Measurements from ENCODE around the gene DNAJA4. TPM values are rescaled to one million over a fixed set of nuclear protein-coding genes. Genes with fewer than 3 reads are reported as not detected.

The DNAJA4 gene
- total RNA-seq: 38.9 and 39.7 TPM in 2 replicates

DNA sequence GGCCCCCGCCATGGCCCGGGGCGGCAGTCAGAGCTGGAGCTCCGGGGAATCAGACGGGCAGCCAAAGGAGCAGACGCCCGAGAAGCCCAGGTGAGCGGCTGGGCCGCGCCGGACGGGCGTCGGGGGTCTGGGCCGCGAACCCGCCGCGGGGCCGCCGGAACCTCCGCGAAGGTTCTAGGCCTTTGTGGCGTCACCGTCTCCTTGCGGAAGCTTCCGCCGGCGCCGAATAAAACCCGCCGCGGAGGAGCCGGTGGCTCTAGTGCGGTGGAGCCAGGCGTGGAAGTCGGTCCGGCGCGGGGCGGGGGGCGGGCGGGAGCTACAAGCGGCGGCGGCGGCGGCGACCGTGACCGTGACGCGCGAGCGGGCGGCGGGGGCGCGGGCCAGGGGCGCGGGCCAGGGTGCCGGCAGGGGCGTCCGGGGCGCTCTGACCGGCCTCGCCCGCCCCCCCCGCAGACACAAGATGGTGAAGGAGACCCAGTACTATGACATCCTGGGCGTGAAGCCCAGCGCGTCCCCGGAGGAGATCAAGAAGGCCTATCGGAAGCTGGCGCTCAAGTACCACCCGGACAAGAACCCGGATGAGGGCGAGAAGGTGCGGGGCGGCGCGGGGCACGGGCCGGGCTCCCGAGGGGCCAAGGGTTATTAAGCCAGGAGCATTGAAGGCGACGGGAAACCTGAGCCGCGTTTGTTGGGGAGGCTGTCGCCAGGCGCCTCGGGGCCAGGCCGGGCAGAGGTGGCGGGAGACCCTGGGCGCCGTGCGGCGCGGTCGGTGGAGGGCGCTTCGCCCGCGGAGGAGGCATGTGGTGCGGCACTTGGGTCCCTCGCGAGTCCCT, at the start of gene DNAJA4:
DNAJA4 (plus strand) TSS at position 259 of the 833 bp plus-strand sequence; CDS start at position 461, 202 bp downstream.
- intact Hi-C loops (cut with micrococcal nuclease): loop anchor here (1.0 kb wide), 2 partner anchors 35 to 174 kb away; partner anchors contain the start of genes IREB2 and SKIC8

DNA sequence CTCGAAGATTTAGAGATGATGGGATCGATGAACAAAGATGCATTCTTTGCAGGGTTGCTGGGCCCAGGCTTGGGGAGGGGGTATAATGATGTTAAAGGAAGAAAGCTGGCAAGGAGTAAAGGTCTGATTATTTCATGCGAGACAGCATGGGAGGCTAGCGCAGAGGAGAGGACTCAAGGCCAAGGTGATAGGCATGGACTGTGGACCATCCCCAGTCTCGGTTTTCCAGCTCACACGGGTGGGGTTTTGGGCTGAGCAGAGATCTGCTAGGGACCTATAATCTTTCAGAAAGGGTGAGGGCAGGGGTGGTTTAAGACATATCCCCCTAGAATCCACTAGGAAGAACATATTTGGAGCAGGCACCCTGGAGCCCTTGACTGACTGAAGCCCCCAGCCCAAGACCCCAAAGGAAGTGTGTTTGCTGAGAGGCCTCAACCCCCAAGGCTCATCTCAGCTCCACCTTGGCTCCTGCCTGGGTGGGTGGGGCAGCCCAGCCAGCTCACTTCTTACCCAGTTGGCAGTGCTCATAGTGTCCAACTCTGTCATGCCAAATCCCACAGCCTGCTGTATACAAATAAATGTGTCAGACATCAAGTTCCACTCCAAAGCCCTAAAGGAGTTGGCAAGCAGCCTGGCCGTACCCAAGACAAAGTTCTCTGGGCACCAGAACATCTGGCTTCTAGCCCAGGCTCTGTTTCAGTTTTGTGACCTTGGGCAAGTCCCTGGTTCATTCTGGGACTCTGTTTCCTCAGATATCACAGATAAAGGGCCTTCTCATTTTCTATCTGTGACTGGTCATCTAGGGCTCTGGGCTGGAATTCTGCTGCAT, 47.9 kb upstream of the DNAJA4 start:
- intact Hi-C loops (cut with micrococcal nuclease): no loop called here

DNA sequence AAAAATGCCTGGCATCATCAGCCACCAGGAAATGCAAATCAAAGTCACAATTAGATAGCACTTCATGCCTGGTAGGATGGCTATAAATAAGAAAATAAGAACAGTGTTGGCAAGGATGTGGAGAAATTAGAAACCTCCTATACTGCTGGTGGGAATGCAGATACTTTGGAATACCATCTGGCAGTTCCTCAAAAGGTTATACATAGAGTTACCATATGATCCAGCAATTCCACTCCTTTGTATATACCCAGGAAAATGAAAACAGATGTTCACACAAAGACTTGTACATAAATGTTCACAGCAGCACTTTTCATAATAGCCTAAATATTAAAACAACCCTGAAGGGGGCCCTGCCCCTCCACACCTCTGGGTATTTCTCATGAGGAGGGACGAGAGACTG, 43.6 kb upstream of the DNAJA4 start:
- intact Hi-C loops (cut with micrococcal nuclease): no loop called here

DNA sequence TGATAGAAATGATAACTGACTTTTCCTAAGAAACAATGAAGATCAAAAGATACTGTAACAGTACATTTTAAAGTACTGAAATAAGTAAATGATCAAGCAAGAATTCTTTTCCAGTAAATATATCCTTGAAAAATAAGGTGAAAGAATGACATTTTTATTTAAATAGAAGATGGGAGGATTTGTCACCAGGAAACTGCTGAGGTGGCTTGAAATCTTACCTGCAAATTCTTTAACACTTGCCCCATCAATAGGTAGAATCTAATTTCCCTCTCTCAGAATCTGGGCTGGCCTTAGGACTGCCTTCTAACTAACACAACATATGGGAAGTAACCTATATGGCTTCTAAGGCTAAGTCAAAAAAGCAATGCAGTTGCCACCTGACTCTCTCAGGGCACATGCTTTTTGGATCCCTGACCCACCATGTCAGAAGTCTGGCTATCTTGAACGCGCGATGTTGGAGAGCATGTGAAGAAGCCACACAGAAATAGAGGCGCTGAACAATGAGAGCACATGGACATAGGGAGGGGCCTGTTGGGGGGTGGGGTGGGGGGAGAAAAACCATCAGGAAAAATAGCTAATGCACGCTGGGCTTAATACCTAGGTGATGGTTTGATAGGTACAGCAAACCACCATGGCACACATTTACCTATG, 41.5 kb upstream of the DNAJA4 start:
- intact Hi-C loops (cut with micrococcal nuclease): no loop called here

DNA sequence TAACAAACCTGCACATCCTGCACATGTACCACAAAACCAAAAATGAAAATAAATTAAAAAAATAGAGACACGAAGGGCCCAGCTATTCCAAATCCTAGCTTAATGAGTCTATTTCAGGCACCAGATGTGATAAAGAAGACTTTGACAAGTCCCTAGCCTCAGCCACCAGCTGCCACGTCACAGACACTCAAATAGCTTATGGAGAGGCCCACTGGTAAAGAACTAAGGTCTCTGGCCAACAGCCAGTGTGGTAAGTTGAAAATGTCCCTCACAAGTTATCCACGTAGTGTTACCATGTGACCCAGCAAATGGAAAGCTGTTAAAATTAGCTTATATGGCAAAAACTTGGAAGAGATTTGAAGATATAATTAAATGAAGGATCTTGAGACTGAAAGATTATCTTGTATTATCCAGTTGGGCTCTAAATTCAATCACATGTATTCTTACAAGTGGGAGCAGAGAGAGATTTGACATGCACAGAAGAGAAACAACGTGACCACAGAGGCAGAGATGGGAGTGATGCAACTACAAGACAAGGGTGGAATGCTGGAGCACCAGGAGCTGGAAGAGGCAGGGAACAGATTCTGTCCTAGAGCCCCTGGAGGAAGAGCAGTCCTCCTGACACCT, 40.9 kb upstream of the DNAJA4 start:
- intact Hi-C loops (cut with micrococcal nuclease): no loop called here

DNA sequence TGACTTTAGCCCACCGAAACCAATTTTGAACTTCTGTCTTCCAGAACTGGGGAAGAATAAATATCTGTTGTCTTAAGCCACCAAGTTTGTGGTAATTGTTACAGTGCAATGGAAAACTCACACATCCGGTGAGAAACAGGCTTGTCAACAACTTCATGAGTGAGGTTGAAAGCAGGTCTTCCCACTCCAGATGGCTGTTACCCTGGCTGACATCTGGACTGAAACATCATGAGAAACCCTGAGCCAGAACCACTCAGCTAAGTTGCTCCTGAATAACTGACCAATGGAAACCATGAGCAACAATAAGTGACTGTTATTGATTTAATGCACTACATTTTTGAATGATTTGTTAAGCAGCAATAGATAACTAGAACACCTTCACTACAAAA, 40.3 kb upstream of the DNAJA4 start:
- intact Hi-C loops (cut with micrococcal nuclease): no loop called here

DNA sequence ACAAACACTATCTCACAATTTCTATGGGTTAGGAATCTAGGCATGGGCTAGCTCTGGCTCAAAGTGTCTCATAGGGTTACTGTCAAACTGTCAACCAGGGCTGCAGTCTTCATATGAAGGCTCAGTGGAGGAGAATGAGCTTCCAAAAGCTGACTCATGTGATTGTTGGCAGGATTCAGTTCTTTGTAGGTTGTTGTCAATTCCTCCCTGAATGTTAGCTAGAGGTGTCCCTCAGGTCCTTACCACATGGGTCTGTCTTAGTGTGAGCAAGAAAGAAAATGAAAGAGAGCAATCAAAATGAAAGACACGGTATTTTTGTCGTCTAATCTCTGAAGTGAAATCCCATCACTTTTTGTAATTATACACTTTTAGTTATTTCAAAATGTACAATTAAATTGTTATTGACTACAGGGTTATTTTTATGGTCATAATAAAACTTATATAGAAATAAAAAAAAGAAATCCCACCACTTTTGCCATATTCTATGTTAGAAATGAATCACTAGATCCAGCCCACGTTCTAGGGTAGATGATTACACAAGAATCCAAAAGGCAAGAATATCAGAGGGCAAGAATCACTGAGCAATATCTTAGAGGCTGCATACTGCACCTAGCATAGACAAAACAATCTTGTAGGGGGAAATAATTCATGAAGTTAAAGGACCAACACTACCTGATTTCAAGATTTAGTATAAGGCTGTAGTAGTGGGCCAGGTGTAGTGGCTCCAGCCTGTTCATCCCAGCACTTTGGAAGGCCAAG, 38.4 kb upstream of the DNAJA4 start:
- intact Hi-C loops (cut with micrococcal nuclease): no loop called here

DNA sequence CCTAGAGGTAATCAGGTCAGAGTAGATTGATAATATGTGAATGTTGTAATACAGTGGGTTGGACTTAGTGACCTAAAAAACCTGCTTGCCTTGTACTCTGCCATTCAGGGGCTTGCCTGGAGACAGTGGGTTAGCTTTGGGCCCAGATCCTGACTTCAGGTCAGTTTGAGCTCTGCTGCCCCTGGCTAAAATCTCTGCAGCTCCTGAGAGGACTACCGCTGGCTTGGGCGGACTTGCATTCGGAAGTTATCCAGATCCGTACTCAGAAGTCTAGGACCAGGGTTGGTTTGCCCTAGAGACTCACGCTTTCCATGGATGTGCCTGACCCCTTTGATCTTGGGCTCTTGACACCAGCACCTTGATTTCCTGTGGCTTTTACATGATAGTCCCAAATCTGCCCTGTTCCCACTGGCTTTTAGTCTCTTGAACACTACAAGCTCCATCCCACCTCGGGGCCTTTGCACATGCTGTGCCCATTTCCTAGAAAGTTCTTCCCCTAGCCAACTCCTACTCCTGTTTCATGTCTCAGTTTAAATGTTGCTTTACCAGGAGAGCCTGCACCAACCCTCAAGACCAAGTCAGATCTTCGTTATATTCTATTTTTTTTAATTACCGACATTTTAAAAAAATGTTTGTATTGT, 35.9 kb upstream of the DNAJA4 start:
- intact Hi-C loops (cut with micrococcal nuclease): no loop called here

DNA sequence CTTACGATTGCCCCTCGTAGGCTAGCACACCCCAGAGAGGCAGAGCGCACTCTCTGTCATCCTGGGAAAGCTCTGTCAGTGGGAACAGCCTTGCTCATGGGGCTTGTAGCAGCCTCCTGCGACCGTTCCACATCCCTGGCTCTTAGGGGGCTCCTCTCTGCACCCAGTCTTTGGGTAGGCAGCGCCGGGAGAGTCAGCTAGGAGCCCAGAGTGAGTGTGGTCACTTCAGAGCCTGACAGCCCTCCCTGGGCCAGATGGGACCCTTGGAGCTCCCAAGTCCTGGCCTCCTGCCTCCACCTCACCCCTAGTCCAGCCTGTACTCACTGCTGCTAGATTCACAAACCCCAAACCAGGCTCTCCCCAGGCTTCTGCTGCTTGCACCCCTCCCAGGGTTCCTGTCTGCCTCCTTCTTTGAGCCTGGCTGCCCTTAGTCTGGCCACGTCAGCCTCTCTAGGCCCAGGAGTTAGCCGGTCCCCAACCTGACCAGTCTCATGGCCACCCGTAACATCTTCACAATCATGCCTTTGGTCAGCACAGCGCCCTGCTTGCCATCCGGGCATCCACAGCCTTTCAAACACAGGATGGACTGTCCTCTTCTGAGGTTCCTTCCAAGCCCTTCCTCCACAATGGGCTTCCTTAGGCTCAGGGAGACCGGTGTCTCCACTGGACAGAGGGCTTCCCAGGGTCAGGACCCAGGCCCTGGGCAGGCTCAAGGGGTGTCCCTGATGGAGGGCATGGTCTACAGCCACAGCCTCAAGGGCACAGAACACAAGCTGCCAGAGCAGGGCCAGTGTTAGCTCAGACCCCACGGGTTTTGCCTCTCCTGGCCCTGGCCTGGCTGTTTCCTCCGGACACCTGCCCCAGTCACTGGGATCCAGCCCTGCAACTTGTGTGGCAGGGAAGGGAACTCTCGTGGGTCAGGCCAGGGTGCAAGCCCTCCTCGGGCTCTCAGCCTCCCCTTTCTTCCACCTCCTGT, 34.6 kb upstream of the DNAJA4 start:
- intact Hi-C loops (cut with micrococcal nuclease): no loop called here

DNA sequence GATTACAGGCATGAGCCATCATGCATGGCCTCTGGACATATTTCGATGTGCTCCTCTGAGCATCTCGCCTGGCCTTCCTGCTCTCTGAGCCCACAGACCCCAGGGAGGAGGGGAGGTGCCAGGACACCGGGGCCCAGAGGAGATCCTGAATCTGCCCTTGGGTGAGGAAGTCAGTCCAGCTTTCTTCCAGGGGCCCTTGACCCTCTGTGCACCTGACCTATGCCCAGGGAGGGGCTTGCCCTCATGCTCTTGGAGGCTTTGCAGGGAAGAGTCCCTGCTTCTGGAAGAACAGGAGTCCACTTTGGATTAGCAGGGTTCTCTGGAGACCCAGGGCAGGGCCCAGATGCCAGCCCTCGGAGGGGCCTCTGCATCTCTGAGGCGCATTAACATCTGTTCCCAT, 31.4 kb upstream of the DNAJA4 start:
- intact Hi-C loops (cut with micrococcal nuclease): no loop called here

DNA sequence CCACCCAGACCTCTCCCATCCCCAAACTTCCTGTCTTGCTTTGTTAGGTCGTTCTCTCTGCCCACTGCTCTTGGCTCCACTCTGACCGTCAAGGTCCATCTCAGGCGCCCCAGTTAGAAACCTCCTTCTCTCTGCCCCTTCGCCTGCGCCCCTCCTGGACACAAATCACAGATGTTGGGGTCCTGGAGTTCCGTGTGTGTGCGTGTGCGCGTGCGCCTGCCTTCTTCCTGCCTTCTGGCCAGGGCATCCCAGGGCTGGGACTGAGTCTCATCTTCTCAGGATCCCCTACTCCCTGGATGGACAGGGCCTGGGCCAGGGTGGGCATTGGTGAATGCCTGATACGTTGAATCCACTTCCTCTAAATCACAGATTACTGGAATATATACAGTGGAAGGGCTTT, 30.9 kb upstream of the DNAJA4 start:
- intact Hi-C loops (cut with micrococcal nuclease): no loop called here

DNA sequence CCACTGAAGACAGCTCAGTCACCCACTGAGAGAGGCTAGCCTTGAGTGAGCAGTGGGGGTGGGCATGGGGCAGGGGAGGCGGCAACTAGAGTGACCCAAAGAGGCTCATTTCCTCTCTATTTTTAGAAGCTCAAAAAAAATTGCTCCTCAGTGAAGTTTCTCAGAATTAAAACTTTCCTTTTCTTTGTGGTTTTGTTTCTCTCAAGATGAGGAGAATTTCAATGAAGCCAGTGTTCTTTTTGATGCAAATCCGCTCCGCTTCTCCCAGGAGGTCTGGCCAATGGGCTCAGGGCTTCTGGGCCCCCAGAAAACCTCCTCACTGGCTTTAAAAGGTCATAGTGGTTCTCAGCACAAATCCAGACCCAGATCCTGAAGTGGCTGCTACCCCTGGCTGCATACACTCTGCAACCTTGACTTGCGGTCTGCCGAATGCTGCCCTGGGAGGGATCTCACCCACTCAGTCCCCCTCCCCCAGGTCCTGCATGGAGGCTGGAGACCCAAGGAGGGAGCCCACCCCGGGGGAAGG, 29.8 kb upstream of the DNAJA4 start, which contains the start of gene ACSBG1:
ACSBG1 (minus strand) TSS at position 51 of the 526 bp plus-strand sequence. CDS start 64 bp downstream, outside the sequence.
- intact Hi-C loops (cut with micrococcal nuclease): no loop called here

DNA sequence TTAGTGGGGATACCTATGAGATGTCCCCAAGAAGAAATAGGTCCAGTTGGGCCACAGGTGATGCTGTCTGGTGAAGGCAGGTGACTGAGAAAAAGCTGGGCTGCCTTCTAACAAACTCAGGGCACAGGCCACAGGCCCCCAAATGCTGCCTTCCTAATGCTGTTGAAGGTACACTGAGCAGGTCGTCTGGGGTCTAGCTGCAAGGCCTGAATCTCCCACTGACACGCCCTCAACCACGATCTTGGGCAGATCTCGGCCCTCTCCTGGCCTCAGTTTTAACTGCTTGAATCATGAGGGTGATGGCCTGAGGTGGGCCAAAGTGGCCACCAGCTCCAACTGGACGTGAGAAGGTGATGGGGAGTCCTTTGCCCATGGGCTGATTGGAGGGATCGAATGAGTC, 27.9 kb upstream of the DNAJA4 start:
- intact Hi-C loops (cut with micrococcal nuclease): no loop called here

DNA sequence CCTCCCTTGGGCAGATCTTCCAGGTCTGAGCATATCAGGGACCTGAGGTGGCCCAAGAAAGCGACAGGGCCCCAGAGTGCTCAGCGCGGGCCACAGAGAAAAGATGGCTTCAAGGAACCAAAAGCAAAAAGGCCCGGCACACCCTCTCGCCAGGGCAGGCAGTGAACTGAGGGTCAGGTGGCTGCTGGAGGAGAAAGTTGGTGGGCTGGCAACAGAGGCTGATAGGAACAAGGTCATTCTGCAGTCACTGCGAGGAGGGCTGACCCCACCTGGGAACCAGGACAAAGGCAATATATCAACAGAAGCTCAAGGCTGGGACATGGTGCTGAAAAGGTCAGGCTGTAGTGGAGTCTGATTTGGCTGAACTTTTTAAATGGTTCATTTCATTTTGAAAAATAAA, 27.2 kb upstream of the DNAJA4 start:
- intact Hi-C loops (cut with micrococcal nuclease): no loop called here

DNA sequence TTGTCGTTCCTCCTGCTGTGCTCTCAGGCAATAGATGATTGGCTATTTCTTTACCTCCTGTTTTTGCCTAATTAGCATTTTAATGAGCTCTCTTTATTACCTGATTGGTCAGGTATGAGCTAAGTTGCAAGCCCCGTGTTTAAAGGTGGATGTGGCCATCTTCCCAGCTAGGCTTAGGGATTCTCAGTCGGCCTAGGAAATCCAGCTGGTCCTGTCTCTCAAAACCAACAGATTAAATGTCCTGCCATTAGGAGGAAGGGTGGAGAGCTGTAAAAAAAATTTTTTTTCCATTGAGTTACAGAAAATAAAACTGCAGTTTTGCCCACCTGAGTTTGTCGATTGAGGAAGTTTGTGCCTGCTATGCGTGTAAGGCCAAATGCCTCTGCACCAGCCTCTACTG, 24.6 kb upstream of the DNAJA4 start:
- intact Hi-C loops (cut with micrococcal nuclease): loop anchor here (5.0 kb wide), 1 partner anchor 238 kb away; no protein-coding TSS in a partner anchor

DNA sequence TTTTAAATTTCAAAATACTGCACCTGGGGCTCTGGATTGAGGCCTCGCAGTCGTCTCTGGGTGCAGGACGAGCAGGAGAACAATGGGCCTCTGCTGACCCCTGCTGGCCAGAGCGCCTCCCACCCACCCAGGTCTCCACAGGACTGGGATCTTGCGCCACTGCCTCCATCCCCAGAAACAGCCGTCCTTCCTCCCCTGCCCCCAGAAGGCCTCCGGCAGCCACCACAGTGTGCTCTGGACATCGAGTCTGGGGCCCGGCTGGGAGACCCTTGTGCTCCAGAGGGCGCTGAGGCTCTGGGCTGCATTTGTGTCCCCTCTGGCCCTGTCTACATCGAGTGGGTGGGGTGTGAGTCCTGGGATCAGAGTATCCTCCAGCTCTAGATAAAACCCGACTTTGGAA, 23.3 kb upstream of the DNAJA4 start:
- intact Hi-C loops (cut with micrococcal nuclease): loop anchor here (1.0 to 5.0 kb wide), 7 partner anchors 46 to 331 kb away; partner anchors contain the start of gene CIB2

DNA sequence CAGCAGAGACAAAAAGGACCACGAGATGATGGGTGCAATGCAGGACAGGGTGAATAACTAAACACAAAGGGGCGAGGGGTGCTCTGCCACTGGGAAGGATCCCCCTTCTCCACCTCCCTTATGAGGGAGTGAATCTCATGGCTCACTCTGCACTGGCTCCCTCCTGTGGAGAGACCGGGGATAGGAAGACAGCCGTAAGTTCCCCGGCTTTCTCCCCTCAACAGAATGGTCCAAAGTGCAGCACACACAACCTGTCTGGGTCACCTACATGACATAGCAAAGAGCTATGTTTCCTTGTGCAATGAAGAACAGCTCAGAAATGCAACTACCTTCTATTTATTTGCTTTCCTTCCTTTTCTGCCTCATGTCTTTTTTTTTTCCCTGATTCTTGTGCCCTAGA, 22.2 kb upstream of the DNAJA4 start:
- intact Hi-C loops (cut with micrococcal nuclease): loop anchor here (5.0 kb wide), 1 partner anchor 240 kb away; no protein-coding TSS in a partner anchor

DNA sequence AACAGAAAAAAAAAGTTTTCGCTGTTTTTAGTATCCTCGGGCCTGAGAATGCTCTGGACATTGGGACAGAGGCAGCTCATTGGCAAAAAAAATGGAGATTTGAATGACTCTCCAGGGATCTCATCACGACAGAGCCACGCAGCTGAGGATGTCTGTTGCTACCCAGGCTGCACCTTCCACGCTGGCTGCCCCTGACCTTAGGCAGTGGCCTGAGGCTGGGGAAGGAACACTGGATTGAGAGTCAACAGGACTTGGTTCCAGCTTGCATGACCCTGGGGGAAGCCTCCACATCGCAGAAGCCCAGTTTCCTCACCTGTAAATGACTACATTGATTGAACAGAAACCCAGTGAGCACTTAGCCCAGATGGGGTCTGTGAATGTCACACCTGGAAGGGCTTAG, 21.3 kb upstream of the DNAJA4 start:
- intact Hi-C loops (cut with micrococcal nuclease): loop anchor here (5.0 kb wide), 1 partner anchor 241 kb away; no protein-coding TSS in a partner anchor

All from T-helper 1 cell treated with Interleukin-12 subunit alpha and Interleukin-12 subunit beta and Interleukin-4 antibody, amounts not matched to agents 30 ng/mL and 1 ng/mL, for 36 hours (primary cell).